ENCODE results near the gene TRMU. TPM values are rescaled to one million over a fixed set of nuclear protein-coding genes. Genes with fewer than 3 reads are reported as not detected.

TRMU gene
- total RNA-seq, 6 experiments from 2014 or later: 17.2 to 24.2 (median 19.9) TPM

- Histone ChIP-seq H3K4me3 (no peak overlapping the region), H3K4me1 (no peaks in the 10 kb centered on the region), H3K9me3 (no peaks in the 10 kb centered on the region), H3K27ac (no peak overlapping the region), H3K36me3 (no peaks in the 10 kb centered on the region), H3K27me3 (no peaks in the 10 kb centered on the region)
- no peak for TF ChIP-seq POLR2A (IDR thresholded peaks at IDR 0.05)
- TF ChIP-seq, protein P1, sequence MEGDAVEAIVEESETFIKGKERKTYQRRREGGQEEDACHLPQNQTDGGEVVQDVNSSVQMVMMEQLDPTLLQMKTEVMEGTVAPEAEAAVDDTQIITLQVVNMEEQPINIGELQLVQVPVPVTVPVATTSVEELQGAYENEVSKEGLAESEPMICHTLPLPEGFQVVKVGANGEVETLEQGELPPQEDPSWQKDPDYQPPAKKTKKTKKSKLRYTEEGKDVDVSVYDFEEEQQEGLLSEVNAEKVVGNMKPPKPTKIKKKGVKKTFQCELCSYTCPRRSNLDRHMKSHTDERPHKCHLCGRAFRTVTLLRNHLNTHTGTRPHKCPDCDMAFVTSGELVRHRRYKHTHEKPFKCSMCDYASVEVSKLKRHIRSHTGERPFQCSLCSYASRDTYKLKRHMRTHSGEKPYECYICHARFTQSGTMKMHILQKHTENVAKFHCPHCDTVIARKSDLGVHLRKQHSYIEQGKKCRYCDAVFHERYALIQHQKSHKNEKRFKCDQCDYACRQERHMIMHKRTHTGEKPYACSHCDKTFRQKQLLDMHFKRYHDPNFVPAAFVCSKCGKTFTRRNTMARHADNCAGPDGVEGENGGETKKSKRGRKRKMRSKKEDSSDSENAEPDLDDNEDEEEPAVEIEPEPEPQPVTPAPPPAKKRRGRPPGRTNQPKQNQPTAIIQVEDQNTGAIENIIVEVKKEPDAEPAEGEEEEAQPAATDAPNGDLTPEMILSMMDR (IDR thresholded peaks at IDR 0.05): no peak
- ATAC-seq: peak in 3 of 4 donors; percentile 3 to 62 (median 54)
- DNase-seq: peak in 2 of 3 donors; percentile 50 to 71
- intact Hi-C loops (cut with DNase I): no loop called here
- 88% methylated on average over 6 of the region's 36 CpGs for WGBS (ENCODE audit: insufficient coverage, low coverage, low lambda C conversion rate, missing lambda C conversion rate)
These were observed 56.1 kb downstream of the TRMU start for GRCh38 chr22:46391486-46392136.

DNA sequence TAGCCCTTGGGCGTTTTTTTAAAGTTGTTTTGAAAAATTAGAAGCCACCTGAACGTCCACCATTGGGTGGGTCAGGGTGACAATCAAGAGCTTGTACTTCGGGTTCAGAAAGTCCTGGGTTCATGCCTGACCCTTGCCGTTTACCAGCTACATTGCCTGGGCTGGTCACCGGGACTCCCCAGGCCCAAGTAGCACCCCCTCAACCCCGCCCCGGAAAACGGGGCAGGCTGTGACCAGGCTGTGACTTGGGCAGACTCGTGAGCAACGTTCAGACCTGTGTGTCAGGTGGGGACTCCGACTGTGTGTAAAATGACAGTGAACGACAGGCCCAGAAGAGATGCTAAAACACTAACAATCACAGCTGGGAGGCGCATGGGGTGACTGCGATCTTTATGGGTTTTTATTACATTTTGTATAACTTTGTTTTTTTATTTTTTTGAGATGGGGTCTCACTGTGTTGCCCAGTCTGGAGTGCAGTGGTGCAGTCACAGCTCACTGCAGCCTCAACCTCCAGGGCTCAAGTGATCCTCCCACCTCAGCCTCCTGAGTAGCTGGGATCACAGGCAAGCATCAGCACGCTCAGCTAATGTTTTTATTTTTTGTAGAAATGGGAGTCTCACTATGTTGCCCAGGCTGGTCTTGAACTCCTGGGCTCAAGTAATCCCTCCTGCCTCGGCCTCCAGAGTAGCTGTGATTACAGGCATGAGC lies 56.8 kb downstream of the TRMU start:
- intact Hi-C loops (cut with DNase I): no loop called here
- WGBS (ENCODE audit: insufficient coverage, low coverage, low lambda C conversion rate, missing lambda C conversion rate): 84% methylated on average over 16 of the region's 16 CpGs
- ATAC-seq (no peak), DNase-seq (no peak)
- Histone ChIP-seq H3K4me3 (no peak overlapping the region), H3K27me3 (no peaks in the 10 kb centered on the region), H3K27ac (no peak overlapping the region), H3K36me3 (no peaks in the 10 kb centered on the region), H3K9me3 (no peaks in the 10 kb centered on the region), H3K4me1 (no peaks in the 10 kb centered on the region)
- no peak for TF ChIP-seq POLR2A (IDR thresholded peaks at IDR 0.05)
- TF ChIP-seq, protein P1 (IDR thresholded peaks at IDR 0.05): no peak

- Histone ChIP-seq H3K9me3 (no peaks in the 10 kb centered on the region), H3K36me3 (no peaks in the 10 kb centered on the region), H3K27ac (no peak overlapping the region), H3K4me1 (no peaks in the 10 kb centered on the region), H3K27me3 (no peaks in the 10 kb centered on the region), H3K4me3 (no peak overlapping the region)
- TF ChIP-seq, protein P1 (IDR thresholded peaks at IDR 0.05): no peak
- no peak for TF ChIP-seq POLR2A (IDR thresholded peaks at IDR 0.05)
- 67% methylated on average over 7 of the region's 14 CpGs for WGBS (ENCODE audit: insufficient coverage, low coverage, low lambda C conversion rate, missing lambda C conversion rate)
- DNase-seq (no peak), ATAC-seq (no peak)
- intact Hi-C loops (cut with DNase I): no loop called here
These were observed 58.4 kb downstream of the TRMU start for GRCh38 chr22:46393873-46394272.

DNA sequence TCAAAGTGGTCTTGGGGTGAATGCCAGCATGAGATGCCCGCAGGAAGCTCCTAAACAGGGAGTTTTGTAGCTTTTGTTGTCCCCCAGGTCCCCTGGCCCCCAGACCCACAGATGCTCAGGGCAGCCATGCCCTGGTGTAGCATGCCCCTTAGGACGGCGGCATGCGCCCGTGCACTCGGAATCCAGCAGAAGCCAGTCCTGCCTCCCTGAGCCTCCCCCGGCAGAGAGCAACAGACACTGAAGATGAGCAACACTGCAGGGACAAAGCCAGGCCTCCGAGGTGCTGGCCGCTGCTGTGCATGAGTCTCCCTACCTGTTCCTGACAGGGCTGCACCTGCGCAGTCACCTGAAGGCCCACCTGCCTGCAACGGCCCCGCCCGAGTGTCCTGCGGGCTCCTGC lies 59.1 kb downstream of the TRMU start:
- no peak for DNase-seq
- H3K27me3 ChIP-seq: no peaks in the 10 kb centered on the region
- no peak for TF ChIP-seq POLR2A (IDR thresholded peaks at IDR 0.05)
- TF ChIP-seq, protein P1 (IDR thresholded peaks at IDR 0.05): no peak
- no peaks in the 10 kb centered on the region for H3K9me3 ChIP-seq
- no peaks in the 10 kb centered on the region for H3K36me3 ChIP-seq
- no peaks in the 10 kb centered on the region for H3K4me1 ChIP-seq
- no CpG with 5 or more reads among the region's 14 CpGs for WGBS (ENCODE audit: insufficient coverage, low coverage, low lambda C conversion rate, missing lambda C conversion rate)
- intact Hi-C loops (cut with DNase I): no loop called here
- H3K27ac ChIP-seq: no peak overlapping the region
- no peak for ATAC-seq
- no peak overlapping the region for H3K4me3 ChIP-seq
